Gastrocnemius medialis (tissue), 4 donors: ENCODE results near the gene SHISA4.

Source experiments
- CTCF ChIP-seq, 5 experiments: fragments of 450-650 bp in 3 of 5; fragments of 200-600 bp in 2 of 5; sonication (generic) in 2 of 5; IDR thresholded peaks in 4 of 5; conservative IDR thresholded peaks in 1 of 5; 1 replicate in 4 of 5; 2 replicates in 1 of 5; pipeline ENCODE4 v1.5.1; 2016 to 2019; ENCODE audit warnings: antibody characterized with exemption in 5 of 5, mild to moderate bottlenecking in 3 of 5, moderate library complexity in 3 of 5
- POLR2A ChIP-seq, 2 donors: fragments of 450-650 bp; IDR thresholded peaks; one replicate each; pipeline ENCODE4 v1.6.1; 2017; ENCODE audit warnings: antibody characterized with exemption in 2 of 2, mild to moderate bottlenecking in 2 of 2, moderate library complexity in 2 of 2

DNA sequence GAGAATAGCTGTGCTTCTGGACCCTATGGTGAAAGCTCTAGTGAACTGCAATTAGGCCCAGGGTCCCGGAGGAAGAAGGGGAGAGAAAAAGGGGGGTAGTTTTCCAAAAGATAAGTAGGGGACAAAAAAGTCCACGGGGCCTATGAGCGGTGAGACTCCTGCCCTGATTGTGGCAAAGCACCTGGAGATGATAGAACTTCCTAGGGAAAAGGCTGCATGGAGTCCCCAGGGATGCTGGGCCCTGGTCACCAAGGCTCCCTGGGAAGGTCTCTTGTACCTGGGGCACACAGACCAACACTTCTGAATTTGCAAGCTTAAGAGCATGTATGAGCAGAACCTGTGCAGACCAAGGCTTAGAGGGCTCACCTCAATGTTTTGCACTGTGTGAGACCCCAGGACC lies 5.4 kb upstream of the SHISA4 start:
- no peak for TF ChIP-seq CTCF (IDR thresholded peaks at IDR 0.05 in 4 of 5, conservative IDR thresholded peaks at IDR 0.05 in 1 of 5)
- TF ChIP-seq POLR2A (IDR thresholded peaks at IDR 0.05) = no peak
